H9 (cell line): ENCODE data around the gene UBE4A. TPM values are rescaled to one million over a fixed set of nuclear protein-coding genes. Genes with fewer than 3 reads are reported as not detected.

Source experiments
- DNase-seq: peaks from one replicate; pipeline ENCODE4 v3.0.0-alpha.2; 2017
- H2AFZ ChIP-seq: one replicate; pipeline ENCODE4 v1.6.1; 2013; ENCODE audit warnings: mild to moderate bottlenecking, low read length, control low read depth, moderate library complexity
- H2AK5ac ChIP-seq: 2 replicates; pipeline ENCODE4 v1.6.1; 2013; ENCODE audit warnings: low read length, control low read depth, mixed read lengths; ENCODE audit not compliant: insufficient read length
- H2BK120ac ChIP-seq: one replicate; pipeline ENCODE4 v1.6.1; 2013; ENCODE audit warnings: low read depth, mild to moderate bottlenecking, low read length, control low read depth, inconsistent platforms; ENCODE audit not compliant: poor library complexity, severe bottlenecking
- H2BK12ac ChIP-seq: 2 replicates; pipeline ENCODE4 v1.6.1; 2013; ENCODE audit warnings: low read length, control low read depth, mixed read lengths, low read depth; ENCODE audit not compliant: insufficient read length
- H2BK15ac ChIP-seq: 2 replicates; pipeline ENCODE4 v1.6.1; 2013; ENCODE audit warnings: low read depth, low read length, control low read depth
- H2BK20ac ChIP-seq: one replicate; pipeline ENCODE4 v1.6.1; 2013; ENCODE audit warnings: low read depth, mild to moderate bottlenecking, low read length, control low read depth, inconsistent platforms; ENCODE audit not compliant: poor library complexity, severe bottlenecking
- H2BK5ac ChIP-seq: 2 replicates; pipeline ENCODE4 v1.6.1; 2013; ENCODE audit warnings: low read length, control low read depth, mixed read lengths; ENCODE audit not compliant: insufficient read length
- H3K14ac ChIP-seq: 2 replicates; pipeline ENCODE4 v1.6.1; 2013; ENCODE audit warnings: low read length, control low read depth; ENCODE audit not compliant: insufficient read depth
- H3K18ac ChIP-seq: 2 replicates; pipeline ENCODE4 v1.6.1; 2013; ENCODE audit warnings: low read depth, mild to moderate bottlenecking, mixed read lengths, low read length, control low read depth; ENCODE audit not compliant: insufficient read length
- H3K23ac ChIP-seq: 2 replicates; pipeline ENCODE4 v1.6.1; 2013; ENCODE audit warnings: low read length, control low read depth, mixed read lengths, low read depth; ENCODE audit not compliant: insufficient read length
- H3K23me2 ChIP-seq: 2 replicates; pipeline ENCODE4 v1.6.1; 2013; ENCODE audit warnings: low read depth, mild to moderate bottlenecking, mixed read lengths, low read length, control low read depth; ENCODE audit not compliant: insufficient read length, poor library complexity, severe bottlenecking
- H3K27ac ChIP-seq: 2 replicates; pipeline ENCODE4 v1.5.1; 2013; ENCODE audit warnings: low read length, control low read depth, mixed read lengths, low read depth; ENCODE audit not compliant: insufficient read length
- H3K27me3 ChIP-seq: 2 replicates; pipeline ENCODE4 v1.6.1; 2013; ENCODE audit warnings: low read length, control low read depth, inconsistent platforms; ENCODE audit not compliant: insufficient read depth
- H3K4ac ChIP-seq: 2 replicates; pipeline ENCODE4 v1.6.1; 2013; ENCODE audit warnings: low read depth, mild to moderate bottlenecking, control low read depth, inconsistent platforms, low read length, moderate library complexity
- H3K4me1 ChIP-seq: 2 replicates; pipeline ENCODE4 v1.6.1; 2013; ENCODE audit warnings: low read length, control low read depth, inconsistent platforms; ENCODE audit not compliant: insufficient read depth
- H3K4me2 ChIP-seq: 2 replicates; pipeline ENCODE4 v1.6.1; 2013; ENCODE audit warnings: low read length, control low read depth, mixed read lengths; ENCODE audit not compliant: insufficient read length, insufficient read depth
- H3K56ac ChIP-seq: 2 replicates; pipeline ENCODE4 v1.6.1; 2013; ENCODE audit warnings: low read depth, mild to moderate bottlenecking, mixed read lengths, low read length, control low read depth; ENCODE audit not compliant: insufficient read length
- H3K79me1 ChIP-seq: 2 replicates; pipeline ENCODE4 v1.6.1; 2013; ENCODE audit warnings: low read depth, mild to moderate bottlenecking, moderate library complexity, low read length, control low read depth, inconsistent platforms; ENCODE audit not compliant: insufficient read depth, poor library complexity, severe bottlenecking
- H3K79me2 ChIP-seq: 2 replicates; pipeline ENCODE4 v1.6.1; 2013; ENCODE audit warnings: low read length, control low read depth, inconsistent platforms; ENCODE audit not compliant: insufficient read depth
- H3K9ac ChIP-seq: 2 replicates; pipeline ENCODE4 v1.6.1; 2013; ENCODE audit warnings: low read length, control low read depth, mixed read lengths; ENCODE audit not compliant: insufficient read length; ENCODE audit errors: extremely low read depth
- H3K9me3 ChIP-seq: one replicate; pipeline ENCODE4 v1.6.1; 2013; ENCODE audit warnings: low read depth, low read length, inconsistent platforms; ENCODE audit not compliant: control insufficient read depth
- H3T11ph ChIP-seq: one replicate; pipeline ENCODE4 v1.6.1; 2013; ENCODE audit warnings: mild to moderate bottlenecking, low read length, control low read depth, inconsistent platforms
- H4K20me1 ChIP-seq: one replicate; pipeline ENCODE4 v1.6.1; 2013; ENCODE audit not compliant: control insufficient read depth, insufficient read length, insufficient read depth
- H4K5ac ChIP-seq: 2 replicates; pipeline ENCODE4 v1.6.1; 2013; ENCODE audit warnings: low read depth, mild to moderate bottlenecking, mixed read lengths, low read length, control low read depth; ENCODE audit not compliant: insufficient read length
- H4K8ac ChIP-seq: replicated peaks from 2 replicates; pipeline ENCODE4 v1.6.1; 2013; ENCODE audit warnings: low read length, control low read depth, mixed read lengths, low read depth; ENCODE audit not compliant: insufficient read length
- H4K91ac ChIP-seq: 2 replicates; pipeline ENCODE4 v1.6.1; 2013; ENCODE audit warnings: low read depth, mild to moderate bottlenecking, moderate library complexity, mixed read lengths, low read length, control low read depth; ENCODE audit not compliant: insufficient read length
- H3K27ac Mint-ChIP-seq, 3 experiments: 2 replicates in 2 of 3; 3 replicates in 1 of 3; pipeline ENCODE4 v1.8.0; 2020 to 2021; ENCODE audit warnings: mixed read lengths in 3 of 3, mild to moderate bottlenecking in 1 of 3, moderate library complexity in 1 of 3
- H3K27me3 Mint-ChIP-seq: 2 replicates; pipeline ENCODE4 v1.8.0; 2021; ENCODE audit warnings: low read depth, mild to moderate bottlenecking, moderate library complexity, mixed read lengths
- H3K36me3 Mint-ChIP-seq, 3 experiments: 2 replicates in 2 of 3; 3 replicates in 1 of 3; pipeline ENCODE4 v1.8.0; 2020 to 2021; ENCODE audit warnings: low read depth in 3 of 3, mixed read lengths in 3 of 3; ENCODE audit not compliant: insufficient read depth in 1 of 3
- H3K4me1 Mint-ChIP-seq, 2 experiments: 2 replicates each; pipeline ENCODE4 v1.8.0; 2020; ENCODE audit warnings: mixed read lengths in 2 of 2
- H3K4me3 Mint-ChIP-seq, 2 experiments: 2 replicates in 1 of 2; 3 replicates in 1 of 2; pipeline ENCODE4 v1.8.0; 2020 to 2021; ENCODE audit warnings: mild to moderate bottlenecking in 2 of 2, mixed read lengths in 2 of 2, moderate library complexity in 1 of 2
- H3K9me3 Mint-ChIP-seq, 2 experiments: 2 replicates in 1 of 2; 3 replicates in 1 of 2; pipeline ENCODE4 v1.8.0; 2020; ENCODE audit warnings: mild to moderate bottlenecking in 2 of 2, mixed read lengths in 2 of 2, moderate library complexity in 1 of 2
- CTCF ChIP-seq: fragments of 200-600 bp; sonication (generic); conservative IDR thresholded peaks from 3 replicates; pipeline ENCODE4 v1.8.0; 2021; ENCODE audit warnings: antibody characterized with exemption, mild to moderate bottlenecking
- WGBS: extraction: QIAGEN DNeasy Blood & Tissue Kit; methylation state at CpG from one replicate; pipeline ENCODE4 v1.1.7; 2013; ENCODE audit warnings: missing lambda C conversion rate, low lambda C conversion rate, mixed read lengths; ENCODE audit not compliant: insufficient read length; ENCODE audit errors: extremely low coverage; 5-methylcytosine and 5-hydroxymethylcytosine counted together
- total RNA-seq: library from RNA; stranded (reverse); gene quantifications from 2 replicates; pipeline ENCODE4 v1.2.1, GENCODE V29; 2021

UBE4A gene
- total RNA-seq, 1 experiment from 2014 or later, result 33.7 TPM

GRCh38 chr11:118349475-118349874 is 9.9 kb upstream of the UBE4A start:
- Mint-ChIP-seq H3K27ac (no peak overlapping the region), H3K4me1 (peaks cover 7% of the 10 kb centered on the region in 2 experiments), H3K27me3 (peaks cover 71% of the 10 kb centered on the region), H3K9me3 (no peaks in the 10 kb centered on the region), H3K36me3 (no peaks in the 10 kb centered on the region), H3K4me3 (no peak overlapping the region)
- Histone ChIP-seq H2BK120ac (no peak overlapping the region), H3K27me3 (no peaks in the 10 kb centered on the region), H3K4me1 (no peaks in the 10 kb centered on the region), H3K4ac (no peak overlapping the region), H3K79me1 (no peaks in the 10 kb centered on the region), H3K9ac (no peak overlapping the region), H2BK5ac (no peak overlapping the region), H2AFZ (no peak overlapping the region), H3K18ac (no peak overlapping the region), H3K23me2 (no peaks in the 10 kb centered on the region), H2BK20ac (no peak overlapping the region), H4K8ac (no peak overlapping the region), H3K9me3 (no peaks in the 10 kb centered on the region), H2AK5ac (no peak overlapping the region), H4K91ac (no peak overlapping the region), H3K56ac (no peak overlapping the region), H2BK15ac (no peak overlapping the region), H2BK12ac (no peak overlapping the region), H3K14ac (no peak overlapping the region), H3K4me2 (no peak overlapping the region), H4K20me1 (no peaks in the 10 kb centered on the region), H3T11ph (no peak overlapping the region), H4K5ac (no peak overlapping the region), H3K79me2 (no peaks in the 10 kb centered on the region), H3K27ac (no peak overlapping the region), H3K23ac (no peak overlapping the region)
- WGBS, result no CpG with 5 or more reads among the region's 6 CpGs
- DNase-seq, result no peak
- no peak for TF ChIP-seq CTCF
